A673 (cell line): ENCODE data around the gene EIF3I.

Experiments
- CTCF ChIP-seq: fragments of 300-800, 200-600 bp; sonication (generic); conservative IDR thresholded peaks from 2 replicates; pipeline ENCODE4 v1.5.1; 2017; ENCODE audit warnings: low read depth, mild to moderate bottlenecking, antibody characterized with exemption, low read length, moderate library complexity, mixed read lengths
- EZH2 ChIP-seq: fragments of 200-600 bp; sonication (generic); IDR thresholded peaks from 2 replicates; pipeline ENCODE4 v1.6.1; 2017; ENCODE audit warnings: borderline replicate concordance, low read depth, mild to moderate bottlenecking, mixed read lengths, antibody characterized with exemption, low read length; ENCODE audit not compliant: poor library complexity, severe bottlenecking

GRCh38 chr1:32179193-32179442 is 43.1 kb upstream of the EIF3I start:
- TF ChIP-seq CTCF, result no peak
- TF ChIP-seq EZH2, result no peak
